Measurements from ENCODE around the gene DCLK3. TPM values are rescaled to one million over a fixed set of nuclear protein-coding genes. Genes with fewer than 3 reads are reported as not detected.

DCLK3 gene
- total and polyA plus RNA-seq, 2 of the 4 experiments (the other 2 are of a cell fraction), result not detected

DNA sequence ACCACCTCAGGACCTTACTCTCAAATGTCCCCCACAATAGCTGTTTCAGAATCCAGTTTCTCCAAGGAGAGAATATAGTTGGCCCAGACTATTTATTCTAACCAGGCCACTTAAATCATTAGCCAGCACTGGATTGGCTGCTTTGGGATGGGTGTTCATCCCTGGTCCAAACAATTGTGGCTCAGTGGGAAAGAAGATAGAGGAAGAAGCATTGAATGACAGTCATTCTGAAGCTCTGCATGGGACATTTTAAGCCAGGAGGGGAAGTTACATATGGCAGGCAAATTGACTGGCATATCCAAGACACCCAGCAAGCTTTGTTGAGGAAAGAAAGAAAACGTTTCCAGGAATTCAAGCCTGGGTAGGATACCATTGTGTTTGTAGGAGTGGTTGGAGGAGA lies 5.6 kb upstream of the DCLK3 start:
- no peak overlapping the region for H3K9ac ChIP-seq (ENCODE audit: low read depth, low read length)
- ChIA-PET CTCF (no interaction called here), POLR2A (ENCODE audit: unreplicated experiment) (interaction anchor here (0.6 kb wide), 1 partner anchor 105 kb away, joined by 3 read pairs; no protein-coding TSS in a partner anchor)
- no peaks in the 10 kb centered on the region for H3K79me1 ChIP-seq (ENCODE audit: low read depth in 1 of 2, low read length in 2 of 2)
- no peak overlapping the region for H3K4me3 ChIP-seq (ENCODE audit: insufficient read depth, low read depth, low read length)
- H3K36me3 ChIP-seq (ENCODE audit: control insufficient read depth, insufficient read depth, low read length), result no peaks in the 10 kb centered on the region
- no peaks in the 10 kb centered on the region for H3K9me1 ChIP-seq (ENCODE audit: insufficient read depth, low read length)
- H2BK120ac ChIP-seq (ENCODE audit: low read depth, low read length), result no peak overlapping the region
- H3K27me3 ChIP-seq (ENCODE audit: control insufficient read depth, insufficient read depth, low read length), result peaks cover 11% of the 10 kb centered on the region
- no peak overlapping the region for H2AK5ac ChIP-seq (ENCODE audit: low read depth, low read length)
- no TSS peak for BruUV-seq (replicated peaks)
- no peak overlapping the region for H2AFZ ChIP-seq (replicated peaks; ENCODE audit: low read length, poor library complexity)
- dilution Hi-C loops (cut with HindIII; ENCODE audit: low sequenced_read_pairs, unreplicated experiment), result no loop called here
- no peak overlapping the region for H2AK9ac ChIP-seq (replicated peaks; ENCODE audit: low read depth, low read length, poor library complexity)
- H3K23ac ChIP-seq (ENCODE audit: low read depth, low read length), result no peak overlapping the region
- H3K27ac ChIP-seq (ENCODE audit: insufficient read depth, low read length), result no peak overlapping the region
- no CpG with 5 or more reads among the region's 1 CpG for WGBS, 2 experiments (ENCODE audit: extremely low coverage in 2 of 2, insufficient read length in 1 of 2)
- intact Hi-C loops (cut with micrococcal nuclease), result no loop called here
- H4K8ac ChIP-seq (ENCODE audit: low read depth in 2 of 2, low read length in 2 of 2), result no peak overlapping the region
- H3K4me2 ChIP-seq (ENCODE audit: low read depth, low read length), result no peak overlapping the region
- no peak overlapping the region for H2BK20ac ChIP-seq (ENCODE audit: low read depth, low read length)
- H3K4me1 ChIP-seq (ENCODE audit: control insufficient read depth, insufficient read depth, low read length), result no peaks in the 10 kb centered on the region
- no peak for DNase-seq
- no peak overlapping the region for H2BK5ac ChIP-seq (ENCODE audit: low read depth, low read length, poor library complexity, severe bottlenecking)
- no peak overlapping the region for H4K5ac ChIP-seq (ENCODE audit: low read depth, low read length)
- no peak overlapping the region for H3K18ac ChIP-seq (ENCODE audit: low read depth, low read length)
- no peaks in the 10 kb centered on the region for H4K20me1 ChIP-seq (ENCODE audit: insufficient read depth, low read length)
- H2BK15ac ChIP-seq (ENCODE audit: low read depth, low read length), result no peak overlapping the region
- H3K56ac ChIP-seq (ENCODE audit: extremely low read depth, insufficient read depth, low read length), result no peak overlapping the region
- no peak overlapping the region for H3K4ac ChIP-seq (ENCODE audit: low read depth, low read length)
- H3K9me3 ChIP-seq (ENCODE audit: control insufficient read depth, insufficient read depth, low read length), result no peaks in the 10 kb centered on the region
- in situ Hi-C loops (cut with MboI; ENCODE audit: low sequenced_read_pairs), result no loop called here
- no peak for ATAC-seq (ENCODE audit: low read depth)
- H4K91ac ChIP-seq (ENCODE audit: insufficient read depth, low read depth, low read length), result no peak overlapping the region
- no peak for TF ChIP-seq FOS (IDR thresholded peaks at IDR 0.05; ENCODE audit: low read depth, low read length)
- no peak for TF ChIP-seq RAD21 (IDR thresholded peaks at IDR 0.05; ENCODE audit: low read length)
- no peak for TF ChIP-seq CEBPB (IDR thresholded peaks at IDR 0.05; ENCODE audit: low read depth, low read length)
- no peak for TF ChIP-seq CHD1 (IDR thresholded peaks at IDR 0.05; ENCODE audit: low read depth, low read length)
- TF ChIP-seq, protein P1, sequence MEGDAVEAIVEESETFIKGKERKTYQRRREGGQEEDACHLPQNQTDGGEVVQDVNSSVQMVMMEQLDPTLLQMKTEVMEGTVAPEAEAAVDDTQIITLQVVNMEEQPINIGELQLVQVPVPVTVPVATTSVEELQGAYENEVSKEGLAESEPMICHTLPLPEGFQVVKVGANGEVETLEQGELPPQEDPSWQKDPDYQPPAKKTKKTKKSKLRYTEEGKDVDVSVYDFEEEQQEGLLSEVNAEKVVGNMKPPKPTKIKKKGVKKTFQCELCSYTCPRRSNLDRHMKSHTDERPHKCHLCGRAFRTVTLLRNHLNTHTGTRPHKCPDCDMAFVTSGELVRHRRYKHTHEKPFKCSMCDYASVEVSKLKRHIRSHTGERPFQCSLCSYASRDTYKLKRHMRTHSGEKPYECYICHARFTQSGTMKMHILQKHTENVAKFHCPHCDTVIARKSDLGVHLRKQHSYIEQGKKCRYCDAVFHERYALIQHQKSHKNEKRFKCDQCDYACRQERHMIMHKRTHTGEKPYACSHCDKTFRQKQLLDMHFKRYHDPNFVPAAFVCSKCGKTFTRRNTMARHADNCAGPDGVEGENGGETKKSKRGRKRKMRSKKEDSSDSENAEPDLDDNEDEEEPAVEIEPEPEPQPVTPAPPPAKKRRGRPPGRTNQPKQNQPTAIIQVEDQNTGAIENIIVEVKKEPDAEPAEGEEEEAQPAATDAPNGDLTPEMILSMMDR (conservative IDR thresholded peaks at IDR 0.05; ENCODE audit: low read depth, low read length), result no peak
- TF ChIP-seq BHLHE40 (IDR thresholded peaks at IDR 0.05; ENCODE audit: low read depth, low read length), result no peak
- no peak for TF ChIP-seq MXI1 (IDR thresholded peaks at IDR 0.05; ENCODE audit: borderline replicate concordance, low read depth, low read length)
- TF ChIP-seq POLR2A (IDR thresholded peaks at IDR 0.05; ENCODE audit: low read depth, low read length), result no peak
- no peak for TF ChIP-seq MAFK (IDR thresholded peaks at IDR 0.05; ENCODE audit: low read depth, low read length)
- H3K14ac ChIP-seq (replicated peaks; ENCODE audit: low read depth, low read length), result no peak overlapping the region
